NCI-H1048 (cell line): ENCODE data around the gene OGN.

Experiments
- DNase-seq: peaks from one replicate; lab custom pipeline; 2025; lab: John Stamatoyannopoulos, UW

The OGN gene

GRCh38 chr9:92402826-92403745, 1.3 kb downstream of the OGN start:
- no peak for DNase-seq

- no peak for DNase-seq
These were observed 2.0 kb downstream of the OGN start for GRCh38 chr9:92402360-92402759.

GRCh38 chr9:92397853-92398252, 6.5 kb downstream of the OGN start:
- no peak for DNase-seq

- DNase-seq: no peak
These were observed 8.8 kb downstream of the OGN start for GRCh38 chr9:92395617-92396016.

- no peak for DNase-seq
These were observed 10.7 kb downstream of the OGN start for GRCh38 chr9:92393686-92394085.

GRCh38 chr9:92392690-92393089, 11.7 kb downstream of the OGN start:
- no peak for DNase-seq

GRCh38 chr9:92385953-92386352, 18.4 kb downstream of the OGN start:
- no peak for DNase-seq

GRCh38 chr9:92385477-92385876, 18.9 kb downstream of the OGN start:
- DNase-seq: no peak

- no peak for DNase-seq
These were observed 19.4 kb downstream of the OGN start for GRCh38 chr9:92385001-92385400.

GRCh38 chr9:92384375-92384774, 20.0 kb downstream of the OGN start:
- DNase-seq: no peak

GRCh38 chr9:92381775-92382174, 22.6 kb downstream of the OGN start:
- no peak for DNase-seq

GRCh38 chr9:92380603-92381002, 23.8 kb downstream of the OGN start:
- no peak for DNase-seq

- no peak for DNase-seq
These were observed 25.4 kb downstream of the OGN start for GRCh38 chr9:92378865-92379560.

- DNase-seq: no peak
These were observed 26.5 kb downstream of the OGN start for GRCh38 chr9:92377876-92378275.

GRCh38 chr9:92373167-92373566, 31.2 kb downstream of the OGN start:
- no peak for DNase-seq

GRCh38 chr9:92369075-92369474, 35.3 kb downstream of the OGN start:
- DNase-seq: no peak

GRCh38 chr9:92360083-92360482, 44.3 kb downstream of the OGN start:
- DNase-seq: no peak

- DNase-seq: no peak
These were observed 44.9 kb downstream of the OGN start for GRCh38 chr9:92359394-92359995.

GRCh38 chr9:92353051-92353450, 51.3 kb downstream of the OGN start:
- no peak for DNase-seq

- no peak for DNase-seq
These were observed 53.6 kb downstream of the OGN start for GRCh38 chr9:92350740-92351133.

GRCh38 chr9:92349771-92350739, 54.3 kb downstream of the OGN start:
- no peak for DNase-seq

GRCh38 chr9:92345582-92345981, 58.8 kb downstream of the OGN start:
- no peak for DNase-seq
